GM21381 (cell line): ENCODE measurements around the gene FLG2.
"Not testable (repeated sequence)": the region's sequence is repeated elsewhere in the genome, so short reads cannot be mapped to it uniquely, and the experiment has no call there.

Experiments used
- ATAC-seq: cut with Tn5 transposase; IDR thresholded peaks from one replicate; pipeline ENCODE4 v1.9.1; 2021; ENCODE audit warnings: mild to moderate bottlenecking, moderate library complexity; ENCODE audit not compliant: unreplicated experiment

Gene FLG2

DNA sequence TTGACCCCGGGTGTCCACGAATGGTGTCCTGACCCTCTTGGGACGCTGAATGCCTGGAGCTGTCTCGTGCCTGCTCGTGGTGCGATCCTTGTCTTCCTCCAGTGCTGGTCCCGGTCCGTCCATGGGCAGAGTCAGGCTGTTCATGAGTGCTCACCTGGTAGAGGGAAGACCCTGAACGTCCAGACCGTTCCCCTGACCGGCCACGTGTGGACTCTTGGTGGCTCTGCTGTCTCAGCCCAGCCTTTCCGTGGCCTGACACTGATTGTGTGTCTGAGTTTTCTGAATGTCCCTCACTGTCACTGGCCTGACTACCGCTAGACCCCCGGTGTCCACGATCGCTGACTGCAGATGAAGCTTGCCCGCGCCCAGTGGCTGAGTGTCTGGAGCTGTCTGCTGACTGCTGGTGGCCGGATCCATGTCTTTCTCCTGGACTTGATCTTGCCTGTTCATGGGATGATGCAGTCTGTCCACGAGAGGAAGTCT, 46.4 kb downstream of the FLG2 start:
- ATAC-seq = no peak

- not testable (repeated sequence) for ATAC-seq
Observed at GRCh38 chr1:152312169-152312568, 47.6 kb downstream of the FLG2 start.

DNA sequence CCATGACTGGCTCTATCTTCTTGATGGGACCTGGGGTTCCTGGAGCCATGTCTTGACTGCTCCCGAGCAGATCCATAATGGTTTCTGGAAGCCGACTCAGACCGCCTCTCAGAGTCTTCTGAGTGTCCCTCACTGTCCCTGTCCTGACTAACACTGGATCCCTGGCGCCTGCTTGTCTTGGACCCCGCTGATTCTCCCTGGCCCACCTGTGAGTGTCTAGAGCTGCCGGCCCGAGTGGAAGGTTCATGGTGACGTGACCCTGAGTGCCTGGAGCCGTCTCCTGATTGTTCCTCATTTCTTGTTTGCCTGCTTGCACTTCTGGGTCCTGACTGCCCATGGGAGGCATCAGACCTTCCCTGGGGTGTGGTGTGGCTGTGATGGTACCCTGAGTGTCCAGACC, 49.9 kb downstream of the FLG2 start:
- ATAC-seq = no peak

GRCh38 chr1:152309320-152309901, 50.4 kb downstream of the FLG2 start:
- ATAC-seq = not testable (repeated sequence)

DNA sequence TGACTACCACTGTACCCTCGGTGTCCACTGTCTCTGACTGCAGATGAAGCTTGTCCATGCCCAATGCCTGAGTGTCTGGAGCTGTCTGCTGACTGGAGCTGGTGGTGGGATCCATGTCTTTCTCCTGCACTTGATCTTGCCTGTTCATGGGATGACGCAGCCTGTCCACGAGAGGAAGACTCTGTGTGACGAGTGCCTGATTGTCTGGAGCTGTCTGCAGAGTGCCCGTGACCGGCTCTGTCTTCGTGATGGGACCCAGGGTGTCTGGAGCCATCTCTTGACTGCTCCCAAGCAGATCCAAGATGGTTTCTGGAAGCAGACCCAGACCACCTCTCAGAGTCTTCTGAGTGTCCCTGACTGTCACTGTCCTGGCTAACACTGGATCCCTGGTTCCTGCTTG, 51.0 kb downstream of the FLG2 start:
- not testable (repeated sequence) for ATAC-seq

GRCh38 chr1:152307970-152308369, 51.8 kb downstream of the FLG2 start:
- not testable (repeated sequence) for ATAC-seq

- ATAC-seq = not testable (repeated sequence)
Observed at GRCh38 chr1:152306123-152306522, 53.7 kb downstream of the FLG2 start.

GRCh38 chr1:152304773-152305172, 55.0 kb downstream of the FLG2 start:
- ATAC-seq = not testable (repeated sequence)

- not testable (repeated sequence) for ATAC-seq
Observed at GRCh38 chr1:152303139-152303872, 56.5 kb downstream of the FLG2 start.
